Measurements from ENCODE around the gene ITGB7.

ITGB7 gene

DNA sequence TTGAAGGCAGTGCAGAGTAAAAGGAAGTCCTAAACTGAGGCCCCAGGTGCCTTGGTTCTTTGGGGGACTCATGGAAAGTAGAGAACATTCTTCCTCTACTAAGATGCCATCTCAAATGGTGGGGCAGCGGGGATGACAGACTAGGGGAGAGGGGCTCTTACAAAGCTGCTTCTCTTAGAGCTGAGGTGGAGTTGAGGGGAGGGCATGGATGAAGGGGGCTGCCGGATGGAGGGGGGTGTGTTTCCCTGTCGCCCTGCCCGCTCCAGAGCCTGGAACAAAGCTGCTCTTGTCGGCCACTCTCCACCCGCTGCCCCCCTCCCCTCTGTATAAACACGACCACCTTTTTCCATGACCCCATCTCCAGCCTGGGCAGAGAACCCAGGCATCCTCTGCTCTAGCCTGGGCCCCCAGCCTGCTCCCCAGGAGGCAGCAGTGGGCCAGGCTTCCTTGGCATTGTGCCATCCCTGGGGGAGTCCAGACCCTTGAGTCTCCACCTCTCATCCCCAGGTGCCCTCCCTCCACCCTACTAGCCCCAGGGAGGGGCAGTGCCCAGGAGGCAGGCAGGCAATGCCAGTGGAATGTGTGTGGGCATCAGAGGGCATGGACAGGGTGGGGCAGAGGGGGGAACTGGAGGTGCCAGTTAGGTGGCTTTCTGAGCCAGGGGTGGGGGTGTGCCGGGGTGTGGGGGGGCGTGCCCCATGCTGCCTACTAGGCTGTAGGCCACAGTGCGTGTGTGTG is 23.2 kb upstream of the ITGB7 start:
- no peak for DNase-seq

DNA sequence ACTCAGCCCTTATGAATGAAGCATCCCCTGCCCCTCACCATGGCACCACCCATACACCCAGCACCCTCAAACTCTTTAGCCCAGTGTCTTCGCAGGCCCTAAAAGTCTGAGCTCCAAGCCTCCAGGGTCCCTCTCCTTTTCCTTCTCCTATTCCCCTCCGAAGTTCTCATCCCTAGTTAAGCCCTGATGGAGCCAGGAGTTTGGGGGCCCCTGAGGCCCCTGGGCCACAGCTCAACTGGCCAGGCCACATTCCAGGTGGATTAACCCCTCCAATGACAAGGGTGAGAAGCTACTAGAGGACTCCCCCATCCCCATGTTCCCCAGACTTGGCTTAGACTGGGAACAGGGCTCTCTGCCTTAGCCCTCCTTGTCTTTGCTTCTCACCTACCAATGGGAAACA is 22.4 kb upstream of the ITGB7 start:
- DNase-seq: no peak

DNA sequence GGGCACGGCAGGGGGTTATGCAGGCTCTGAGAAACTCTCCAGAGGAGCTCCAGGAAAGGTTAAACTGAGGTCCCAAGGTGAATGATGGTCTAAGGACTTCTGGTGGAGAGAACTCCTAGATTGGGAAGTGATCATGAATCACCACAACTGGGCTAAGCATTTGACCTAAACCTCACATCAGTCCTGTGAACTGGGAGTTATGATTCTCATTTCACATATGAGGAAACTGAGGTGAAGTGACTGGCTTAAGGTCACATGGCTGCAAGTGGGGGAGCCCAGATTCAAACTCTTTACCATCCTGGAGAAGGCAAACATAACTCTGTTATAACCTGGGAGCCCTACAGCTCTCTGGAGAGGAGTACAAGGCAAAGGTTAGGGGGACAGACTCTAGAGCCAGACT is 20.8 kb upstream of the ITGB7 start:
- DNase-seq: no peak

DNA sequence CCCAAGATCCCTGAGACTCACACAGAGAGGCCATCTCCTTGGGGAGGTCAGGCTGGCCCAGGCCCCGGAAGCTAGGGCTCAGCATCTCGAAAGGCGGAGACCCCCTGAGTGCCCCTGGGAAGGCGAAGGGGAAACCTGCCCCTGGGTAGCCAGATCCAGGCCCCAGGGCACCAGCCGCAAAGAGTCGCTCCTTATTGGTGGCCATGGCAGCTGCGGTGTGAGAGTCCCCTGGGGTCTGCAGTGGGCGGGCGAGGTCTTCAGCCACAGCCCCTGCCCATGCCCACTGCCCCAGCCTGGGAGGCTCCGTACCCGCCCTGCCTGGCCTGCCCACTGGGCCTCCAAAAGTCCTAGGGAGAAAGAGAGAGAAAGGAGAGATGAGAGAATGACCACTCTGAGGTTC is 20.3 kb upstream of the ITGB7 start:
- DNase-seq: no peak

DNA sequence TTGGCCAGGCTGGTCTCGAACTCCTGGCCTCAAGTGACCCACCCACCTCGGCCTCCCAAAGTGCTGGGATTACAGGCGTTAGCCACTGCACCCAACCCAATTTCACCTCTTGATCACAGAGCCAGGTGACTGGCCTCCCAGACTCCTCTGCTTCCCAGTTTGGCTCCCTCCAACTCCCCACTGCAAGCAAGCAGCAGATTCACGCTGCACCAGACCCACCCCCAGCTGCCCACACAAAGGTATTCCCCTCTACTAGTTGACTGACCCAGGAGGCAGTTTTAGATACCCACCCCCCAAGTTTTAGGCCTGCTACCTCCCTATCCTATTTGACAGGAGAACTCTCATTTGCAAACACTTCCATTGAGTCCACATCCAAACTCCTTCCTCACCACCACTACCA is 19.8 kb upstream of the ITGB7 start:
- no peak for DNase-seq

DNA sequence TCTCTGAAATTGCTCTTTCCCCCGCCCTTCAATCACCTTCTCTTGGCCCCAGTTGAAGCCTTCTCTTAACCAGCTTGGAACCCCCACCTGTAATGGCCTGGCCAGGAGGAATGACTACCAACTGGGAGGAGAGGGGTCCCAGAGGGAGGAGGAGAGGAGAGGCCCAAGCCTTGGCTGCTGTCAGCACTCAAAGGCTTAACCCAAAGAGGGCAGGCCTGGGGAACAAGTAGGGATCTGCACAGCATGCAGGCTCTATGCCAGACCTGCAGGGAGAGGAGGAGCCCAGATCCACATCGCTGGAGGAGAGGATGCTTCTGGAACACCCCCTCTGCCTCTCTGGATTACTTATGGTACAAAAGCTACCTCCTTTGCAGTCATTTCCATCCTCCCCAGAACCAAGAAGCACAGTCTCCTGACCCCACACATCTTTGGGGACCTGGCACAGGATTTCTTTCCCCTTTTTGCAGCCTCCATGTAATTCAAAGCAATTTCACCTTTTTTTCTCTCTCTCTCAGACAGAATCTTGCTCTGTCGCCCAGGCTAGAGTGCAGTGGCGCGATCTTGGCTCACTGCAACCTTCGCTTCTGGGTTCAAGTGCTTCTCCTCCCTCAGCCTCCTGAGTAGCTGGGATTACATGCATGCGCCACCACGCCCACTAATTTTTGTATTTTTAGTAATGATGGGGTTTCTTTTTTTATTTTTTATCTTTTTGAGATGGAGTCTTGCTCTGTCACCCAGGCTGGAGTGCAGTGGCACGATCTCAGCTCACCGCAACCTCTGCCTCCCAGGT is 18.8 kb upstream of the ITGB7 start:
- no peak for DNase-seq

DNA sequence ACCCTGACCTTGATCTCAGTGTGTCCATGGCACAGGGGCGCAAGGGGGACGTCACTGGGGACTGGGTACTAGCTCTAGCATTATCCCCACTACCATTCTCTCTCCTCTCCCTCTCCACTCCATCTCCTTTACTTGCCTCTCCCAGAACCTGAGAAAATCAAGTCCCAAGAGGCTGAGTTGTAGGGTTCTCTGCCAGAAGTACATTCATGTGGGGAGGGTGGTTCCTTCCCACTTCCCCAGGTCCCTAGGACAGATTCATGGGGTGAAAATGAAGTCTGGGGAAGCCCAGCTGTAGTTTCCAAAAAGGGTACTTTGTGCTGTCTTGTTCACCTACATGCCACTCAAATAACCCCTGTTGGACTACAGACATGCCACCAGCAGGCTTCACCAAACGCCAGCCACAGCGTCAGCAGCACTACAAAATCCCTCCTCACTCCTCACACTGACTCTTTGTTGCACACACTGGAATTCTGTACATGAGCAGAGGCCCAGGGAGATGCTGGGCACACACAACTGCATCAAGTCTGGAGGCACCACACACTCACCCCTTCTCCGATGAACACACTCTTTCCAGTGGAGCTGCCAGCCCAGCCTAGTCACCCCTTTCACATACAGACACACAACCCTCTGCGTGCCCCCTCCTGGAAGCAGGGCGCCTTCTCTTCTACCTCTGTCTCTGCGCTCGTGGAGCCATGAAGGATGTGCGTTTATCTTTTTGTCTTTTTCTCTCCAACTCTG is 18.0 kb upstream of the ITGB7 start:
- DNase-seq: no peak

DNA sequence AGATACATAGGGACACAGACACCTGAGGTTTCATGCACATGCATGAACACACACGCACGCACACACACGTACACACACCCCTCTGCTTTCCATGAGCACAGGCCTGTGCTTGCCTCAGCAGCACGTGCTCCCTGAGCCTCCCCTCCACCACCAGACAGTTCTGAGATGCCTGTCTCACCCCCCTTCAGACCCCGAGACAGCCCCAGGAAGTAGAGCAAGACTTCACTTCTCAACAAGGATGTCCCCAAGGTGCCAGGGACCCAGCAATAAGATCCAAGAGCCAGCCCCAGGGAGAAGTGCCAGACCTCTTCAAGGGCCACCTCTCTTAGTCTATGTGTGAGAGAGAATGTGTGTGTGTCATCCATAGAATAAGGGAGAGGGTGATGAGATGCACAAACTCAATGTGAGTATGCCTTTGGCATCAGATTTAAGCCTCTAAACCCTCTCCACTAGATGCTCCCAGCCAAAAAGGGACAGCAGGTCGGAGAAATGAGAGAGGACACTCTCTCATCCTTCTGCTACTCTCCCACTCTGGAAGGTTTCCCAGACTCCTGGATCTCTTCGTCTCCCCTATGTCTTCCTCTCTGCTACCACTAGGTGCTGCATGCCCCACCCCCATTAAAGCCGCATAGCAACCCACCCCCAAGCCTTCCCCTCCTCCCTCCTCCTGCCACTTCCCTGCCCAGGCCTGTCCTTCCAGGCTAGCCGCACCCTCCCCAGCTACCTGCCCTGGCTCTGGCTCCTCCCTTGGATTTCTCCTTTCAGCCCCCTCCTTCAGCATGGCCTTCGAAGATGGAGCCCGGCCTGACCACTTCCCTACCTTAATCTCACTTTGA is 17.2 kb upstream of the ITGB7 start:
- DNase-seq: no peak

DNA sequence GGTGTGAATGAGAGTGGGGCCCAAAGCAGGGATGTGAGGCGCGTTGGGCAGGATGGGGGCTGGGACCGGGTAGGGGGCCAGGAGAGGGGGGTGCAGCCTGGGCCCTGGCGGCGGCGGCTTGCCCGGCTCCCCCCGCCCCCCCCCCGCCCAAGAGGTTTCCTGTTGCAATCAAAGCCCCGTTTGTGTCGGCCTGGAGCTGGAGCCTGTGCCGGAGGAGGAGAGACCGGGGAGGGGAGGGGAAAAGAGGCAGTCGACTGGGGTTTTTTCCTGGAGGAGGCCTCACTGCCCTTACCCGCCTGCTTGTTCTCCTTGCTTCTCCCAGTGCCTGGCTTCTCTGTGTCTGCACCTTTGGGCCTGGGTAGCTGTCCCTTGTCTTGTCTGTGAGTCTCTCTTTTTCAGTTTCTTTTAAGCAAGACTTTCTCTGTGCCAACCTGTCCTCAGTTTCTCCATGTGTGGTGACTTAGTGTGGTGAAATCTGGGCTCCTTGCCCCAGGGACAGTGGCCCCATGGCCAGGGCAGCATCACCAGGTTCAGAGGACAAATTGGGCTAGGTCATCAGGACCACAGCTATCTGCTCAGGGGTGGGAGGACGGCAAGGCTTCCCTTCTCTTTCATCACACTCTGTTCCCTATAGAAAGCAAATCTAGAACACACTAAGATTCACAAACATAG is 16.5 kb upstream of the ITGB7 start:
- no peak for DNase-seq

DNA sequence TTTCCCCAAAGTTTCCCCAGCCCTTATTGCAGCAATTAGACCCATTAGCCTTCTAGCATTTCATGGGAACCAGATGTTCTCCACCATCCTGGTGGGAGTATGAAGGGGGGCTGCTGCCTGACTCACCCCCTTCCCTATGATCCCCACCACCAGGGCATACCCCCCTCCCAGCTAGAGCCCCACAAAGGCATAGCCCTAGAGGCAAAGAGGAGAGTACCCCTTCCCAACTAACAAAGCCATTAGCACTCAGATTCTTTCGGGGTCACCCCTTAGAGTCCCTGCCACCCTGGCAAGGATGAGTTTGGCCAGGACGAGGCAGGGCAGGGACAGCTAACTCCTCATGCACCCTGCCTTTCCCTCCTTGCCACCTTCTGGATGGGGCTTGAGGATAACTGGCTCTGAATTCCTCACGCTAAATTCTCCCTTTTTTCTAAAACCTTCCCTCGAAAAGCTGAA is 15.8 kb upstream of the ITGB7 start:
- DNase-seq: no peak

DNA sequence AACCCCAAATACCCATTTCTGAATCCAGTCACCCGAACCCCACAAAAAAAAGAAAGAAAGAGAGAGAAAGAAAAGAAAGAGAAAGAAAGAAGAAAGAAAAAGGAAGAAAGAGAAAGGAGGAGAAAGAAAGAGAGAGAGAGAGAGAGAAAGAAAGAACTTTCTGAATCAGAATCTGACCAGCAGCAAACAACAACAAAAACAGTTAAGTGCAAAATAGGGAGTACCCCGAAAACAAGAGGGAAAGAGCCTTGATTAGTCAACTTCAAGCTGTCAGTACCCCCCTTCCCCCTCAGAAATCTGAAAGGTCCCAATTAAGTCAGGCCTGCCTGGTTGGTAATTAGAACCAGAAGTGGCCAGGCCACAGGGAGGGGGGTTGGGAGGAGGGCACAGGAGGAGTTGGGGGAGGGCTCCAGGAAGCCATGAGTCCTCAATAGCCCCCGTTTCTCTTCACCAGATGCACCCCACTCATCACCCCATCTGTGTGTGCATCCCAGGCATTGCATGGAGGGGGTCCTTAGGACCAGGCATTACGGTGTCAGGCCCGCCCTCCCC is 15.2 kb upstream of the ITGB7 start:
- no peak for DNase-seq

DNA sequence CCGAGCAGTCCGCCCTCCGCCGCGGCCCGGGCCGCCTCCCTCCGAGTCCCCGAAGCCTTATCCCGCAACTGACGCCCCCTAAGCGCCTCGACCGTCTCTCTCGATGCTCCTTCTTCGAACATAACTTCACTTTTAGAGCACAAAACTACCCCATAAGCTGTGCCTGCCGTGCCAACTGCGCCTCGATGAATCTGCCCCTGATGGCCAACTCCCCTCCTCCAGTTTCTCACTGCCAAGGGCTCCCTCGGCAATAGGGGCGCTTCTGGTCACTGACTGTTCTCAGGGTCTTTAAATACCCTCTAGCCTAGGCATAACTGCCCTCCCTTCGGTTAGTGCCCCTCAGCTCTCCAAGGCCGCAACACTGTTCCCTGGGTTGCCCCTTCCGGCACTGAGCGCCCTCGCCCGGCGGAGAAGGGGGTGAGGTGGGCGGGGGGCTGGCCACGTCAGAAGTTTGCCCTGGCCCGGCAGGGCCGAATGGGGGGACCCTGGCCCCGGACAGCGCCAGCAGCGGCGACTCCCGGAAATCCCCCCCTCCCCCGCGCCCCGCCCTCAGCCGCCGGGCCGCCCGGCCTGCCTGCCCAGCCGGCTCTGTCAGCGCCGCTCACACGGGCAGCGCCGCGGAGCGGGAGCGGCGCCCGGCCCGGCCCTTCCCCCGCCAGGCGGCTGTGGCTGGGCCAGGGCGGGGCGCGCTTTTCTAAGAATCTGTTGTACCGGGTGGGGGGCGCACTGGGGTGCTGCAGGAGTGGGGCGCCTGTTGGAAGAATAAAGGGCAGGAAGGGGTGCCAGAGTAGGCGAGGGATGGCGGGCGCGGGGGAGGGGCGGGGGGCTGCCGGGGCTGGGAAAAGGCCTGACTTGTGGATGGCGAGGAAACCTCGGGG is 14.4 kb upstream of the ITGB7 start:
- DNase-seq: no peak

DNA sequence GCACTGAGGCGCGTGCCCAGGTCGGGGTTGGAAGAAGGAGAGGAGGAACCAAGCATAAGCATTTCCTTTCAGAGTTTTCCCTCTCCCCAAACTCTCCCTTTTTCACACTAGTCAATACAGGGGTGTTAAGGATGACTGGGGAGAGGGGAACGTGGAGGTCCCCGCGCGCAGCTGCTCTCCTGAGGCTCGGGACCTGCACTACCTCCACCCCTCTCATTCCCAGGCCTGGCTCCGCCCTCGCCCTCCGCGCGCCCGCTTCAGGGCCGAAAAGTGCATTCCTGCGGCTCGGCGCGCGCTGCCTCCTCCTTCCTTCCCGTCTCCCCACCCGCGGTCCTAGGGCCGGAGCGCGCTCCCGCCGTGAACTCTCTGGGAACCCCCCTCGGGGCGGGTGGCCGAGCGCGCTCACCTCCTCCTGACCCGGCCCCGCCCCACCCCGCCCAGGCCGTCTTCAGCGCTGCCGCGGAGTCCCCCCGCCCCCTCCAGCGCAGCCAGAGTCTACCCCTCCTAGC is 13.7 kb upstream of the ITGB7 start:
- peak in 1 of 2 experiments; percentile 21 for DNase-seq

DNA sequence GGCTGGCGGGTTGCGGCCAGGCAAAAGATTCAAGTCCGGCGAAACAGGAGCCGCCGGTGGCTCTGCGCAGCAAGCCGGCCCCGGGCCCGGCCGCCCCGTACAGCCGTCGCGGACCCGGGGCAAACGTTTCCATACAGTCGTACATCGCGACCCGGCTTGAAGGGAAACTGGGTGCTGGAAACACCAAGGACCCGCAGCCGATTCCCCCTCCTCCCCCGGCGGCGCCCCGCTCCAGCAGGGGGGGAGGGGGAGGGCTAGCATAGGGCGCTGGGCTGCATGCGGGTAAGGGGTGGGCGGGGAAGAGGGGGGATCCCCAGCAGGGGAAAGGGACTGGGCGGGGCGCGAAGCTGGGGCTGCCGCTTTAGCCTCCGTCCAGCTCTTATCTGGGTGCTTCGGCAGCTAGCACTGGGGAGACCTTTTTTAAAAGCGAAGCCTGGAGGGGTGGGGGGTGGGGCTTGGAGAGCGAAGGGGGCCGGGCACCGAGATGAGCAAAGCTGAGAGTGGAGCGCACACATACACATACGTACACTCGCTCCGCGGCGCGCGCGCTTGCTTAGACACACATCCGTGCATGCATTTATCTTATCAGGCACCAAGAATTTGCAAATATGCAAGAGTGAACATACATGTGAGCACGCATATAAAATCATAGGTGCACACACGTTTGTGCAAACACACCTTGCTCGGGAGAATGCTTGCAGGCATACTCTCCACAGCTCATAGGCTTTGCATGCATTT is 13.1 kb upstream of the ITGB7 start:
- DNase-seq: no peak

DNA sequence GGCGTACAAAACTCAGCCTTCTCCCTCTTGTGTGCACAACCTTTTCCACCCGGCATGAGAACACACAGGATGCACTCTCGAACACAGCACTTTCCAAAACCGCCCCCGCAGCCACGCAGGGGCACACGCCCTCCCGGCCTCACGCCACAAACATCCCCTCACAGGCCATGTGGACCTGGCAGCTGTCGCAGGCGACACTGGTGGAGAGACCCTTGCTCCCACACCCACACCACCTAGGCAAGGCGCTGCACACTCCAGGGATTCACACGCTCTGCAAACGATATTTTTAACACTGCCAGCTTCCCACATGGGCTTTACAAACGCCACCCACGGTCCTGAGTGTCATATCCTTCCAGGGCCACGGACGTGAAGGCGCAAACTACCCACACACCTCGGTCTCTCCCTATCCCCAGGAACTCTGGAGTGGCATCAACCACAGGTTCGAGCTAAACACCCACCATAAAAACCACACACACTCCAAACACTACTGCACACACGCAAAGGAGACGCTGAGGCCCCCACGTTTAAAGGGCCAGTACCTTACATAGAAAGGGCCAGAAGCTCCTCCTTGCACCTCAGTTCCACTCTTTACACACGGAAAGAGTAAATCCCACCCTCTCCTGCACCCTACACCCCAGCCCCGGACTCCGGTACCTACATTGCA is 12.4 kb upstream of the ITGB7 start:
- DNase-seq: no peak

DNA sequence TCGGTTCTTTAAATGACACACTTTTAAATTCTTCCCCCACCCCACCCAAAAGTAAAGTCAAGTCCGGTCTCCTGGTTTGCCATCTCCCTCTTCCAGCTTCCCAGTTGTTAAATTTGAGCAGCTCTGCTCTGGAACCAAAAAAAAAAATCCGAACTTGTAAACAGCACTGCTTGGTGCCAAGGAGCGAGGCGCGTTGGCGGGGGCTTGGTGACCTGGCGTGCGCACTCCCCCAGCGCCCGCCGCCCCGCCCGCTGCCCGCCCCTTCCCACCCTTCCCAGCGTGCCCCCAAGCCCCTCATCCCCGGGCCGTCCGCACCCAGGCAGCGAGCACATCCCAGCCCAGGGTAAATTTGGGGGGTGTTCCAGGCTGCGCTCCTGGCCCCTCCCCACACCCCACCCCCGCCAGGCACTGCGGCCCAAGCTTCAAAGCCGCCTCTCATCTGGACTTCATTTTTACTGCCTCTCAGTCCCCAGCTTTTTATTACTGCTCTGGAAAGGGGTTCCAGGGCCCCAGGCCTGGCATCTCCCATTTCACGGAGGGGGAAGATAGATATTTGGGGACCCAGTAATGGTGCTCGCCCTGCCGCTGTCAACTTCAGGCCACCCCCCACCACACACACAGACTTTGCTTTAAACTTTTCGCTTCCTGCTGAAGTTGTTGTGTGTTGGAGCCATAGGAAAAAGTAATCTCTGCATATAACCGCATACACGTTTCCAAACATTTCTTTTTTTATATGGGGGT is 11.7 kb upstream of the ITGB7 start:
- no peak for DNase-seq

DNA sequence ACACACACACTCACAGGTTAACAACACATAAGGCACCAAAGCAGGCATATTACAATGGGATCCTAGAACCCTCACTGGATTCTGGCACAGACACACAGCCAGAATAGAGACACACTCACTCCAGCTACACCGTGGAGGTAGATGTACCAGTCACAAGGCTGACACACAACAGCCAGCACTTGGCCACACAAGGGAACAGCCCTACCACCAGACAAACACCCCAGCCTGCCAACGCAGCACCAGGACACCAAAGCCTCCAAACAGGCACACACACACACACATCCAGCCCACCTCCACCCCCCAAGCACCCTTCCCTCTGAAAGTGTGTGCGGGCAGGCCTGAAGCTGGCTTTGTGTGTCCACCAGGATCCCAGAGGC is 10.9 kb upstream of the ITGB7 start:
- no peak for DNase-seq

DNA sequence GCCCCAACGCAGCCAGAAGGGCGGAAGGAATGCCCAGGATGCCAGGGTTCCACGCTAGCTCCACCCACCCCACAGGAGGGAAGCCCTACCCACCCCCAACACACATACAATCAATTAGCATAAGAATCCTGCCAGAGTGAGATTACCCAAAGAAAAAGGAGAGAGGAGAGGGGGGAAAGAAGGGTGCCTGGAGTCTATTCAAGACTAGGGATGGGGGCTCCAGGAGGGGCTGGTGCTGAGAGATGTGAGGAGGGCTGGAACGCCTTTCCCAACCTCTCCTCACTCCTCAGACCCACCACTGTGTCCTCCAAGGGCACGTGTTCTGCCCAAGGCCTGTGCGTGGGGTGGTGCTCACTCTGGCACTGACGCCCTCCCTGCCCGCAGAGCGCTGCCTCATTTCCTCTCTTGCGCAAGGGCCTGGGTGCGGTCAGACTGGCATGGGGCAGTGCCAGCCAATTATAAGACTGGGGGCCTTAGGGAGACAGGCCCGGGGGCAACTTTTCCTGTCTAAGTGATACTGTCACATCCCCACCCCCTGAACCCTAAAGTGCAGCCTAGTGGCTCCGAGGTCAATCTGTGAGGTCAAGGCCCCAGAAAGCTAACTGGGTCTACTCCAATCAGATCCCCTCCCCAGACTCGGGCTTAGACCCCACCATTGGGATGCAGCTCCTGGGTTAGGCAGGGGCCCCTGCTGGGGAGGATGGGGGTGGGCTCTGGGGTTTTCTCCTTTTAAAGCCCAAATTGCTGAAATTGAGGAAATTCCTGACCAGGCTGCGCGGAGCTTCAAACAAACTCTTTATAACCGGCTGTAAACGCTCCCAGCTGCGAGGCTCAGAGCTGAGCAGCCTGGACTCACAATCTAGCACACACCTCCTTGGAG is 10.2 kb upstream of the ITGB7 start:
- DNase-seq: no peak

Data from NCI-H187 (cell line).